Measurements from ENCODE around the gene GPR75.

Gene GPR75

DNA sequence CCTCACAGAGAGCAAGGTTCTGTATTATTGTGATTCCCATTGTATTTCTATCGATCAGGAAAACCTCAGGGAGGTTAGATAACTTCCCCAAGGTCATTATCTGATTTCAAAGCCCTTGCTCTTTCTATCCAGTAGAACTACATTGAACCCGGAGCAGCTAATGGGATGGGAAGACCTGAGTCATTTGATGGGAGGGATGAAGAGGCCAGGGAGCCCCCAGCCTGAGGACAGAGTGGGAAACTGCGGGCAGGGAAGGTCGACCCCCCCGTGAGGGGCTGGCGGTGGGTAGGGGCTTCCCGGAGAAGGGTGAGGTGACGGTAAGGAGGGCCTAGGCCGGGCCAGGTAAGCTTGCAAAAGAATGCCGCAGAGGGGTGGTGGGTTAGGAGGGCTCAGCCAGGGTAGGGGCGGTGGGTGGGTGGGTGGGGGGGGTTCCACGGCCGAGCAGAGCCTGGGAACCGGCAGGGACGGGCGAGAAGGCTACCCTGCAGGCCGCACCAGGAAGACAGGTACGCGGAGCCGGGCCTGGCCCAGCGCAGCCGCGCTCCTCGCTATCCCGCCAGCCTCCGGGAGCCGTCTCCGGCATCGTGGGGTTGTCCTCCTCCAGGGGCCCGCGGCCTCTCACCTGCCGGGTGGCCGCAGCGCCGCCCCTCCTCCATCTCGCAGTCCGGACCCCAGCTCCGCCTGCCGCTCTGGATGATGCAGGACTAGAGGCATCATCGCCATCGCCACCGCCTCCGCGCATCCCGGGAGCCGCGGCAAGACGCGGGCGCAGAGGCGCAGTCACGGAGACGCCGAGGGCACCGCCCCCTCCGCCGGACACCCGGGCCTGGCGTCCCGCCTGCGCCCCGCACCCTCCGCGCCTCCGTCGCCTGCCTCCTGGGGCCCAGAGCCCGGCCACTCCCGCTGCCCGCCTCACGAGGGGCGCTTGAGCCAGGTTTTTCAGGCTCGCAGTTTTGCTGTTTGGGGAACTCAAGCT, at the start of gene GPR75:
Gene GPR75 (minus strand): TSS at position 762 of the 976 bp plus-strand sequence. CDS start 5,211 bp downstream, outside the sequence.
- DNase-seq (ENCODE audit: low read depth in 2 of 2) = no peak

DNA sequence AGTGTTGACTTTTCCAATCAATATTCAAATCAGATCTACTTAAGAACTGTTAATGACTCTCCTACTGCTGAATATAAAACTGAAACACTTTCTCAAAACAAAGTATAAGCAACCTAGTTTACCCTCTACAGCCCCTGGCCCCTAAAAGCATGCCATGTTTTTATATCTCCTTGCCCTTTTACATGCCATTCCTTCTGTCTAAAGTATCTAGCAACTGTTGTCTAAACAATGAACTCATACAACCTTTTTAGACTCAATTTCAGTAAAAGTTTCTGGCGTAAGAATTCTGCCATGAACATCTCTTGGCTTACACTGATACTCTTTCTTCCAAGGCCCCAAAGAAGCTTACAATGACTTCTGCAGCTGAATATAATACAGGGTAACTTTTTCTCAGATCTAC, 47.8 kb upstream of the GPR75 start:
- DNase-seq (ENCODE audit: low read depth in 2 of 2) = no peak

DNA sequence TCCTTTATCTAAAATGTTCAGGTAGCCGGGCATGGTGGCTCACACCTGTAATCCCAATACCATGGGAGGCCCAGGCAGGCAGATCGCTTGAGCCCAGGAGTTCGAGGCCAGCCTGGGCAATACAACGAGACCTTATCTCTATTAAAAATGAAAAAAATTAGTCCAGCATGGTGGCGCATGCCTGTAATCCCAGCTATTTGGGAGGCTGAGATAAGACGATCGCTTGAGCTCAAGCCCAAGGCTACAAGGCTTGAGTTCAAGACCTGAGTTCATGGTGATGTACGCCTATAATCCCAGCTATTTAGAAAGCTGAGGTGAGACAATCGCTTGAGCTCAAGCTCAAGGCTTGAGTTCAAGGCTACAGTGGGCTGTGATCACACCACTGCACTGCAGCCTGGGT, 45.6 kb upstream of the GPR75 start:
- no peak for DNase-seq (ENCODE audit: low read depth in 2 of 2)

DNA sequence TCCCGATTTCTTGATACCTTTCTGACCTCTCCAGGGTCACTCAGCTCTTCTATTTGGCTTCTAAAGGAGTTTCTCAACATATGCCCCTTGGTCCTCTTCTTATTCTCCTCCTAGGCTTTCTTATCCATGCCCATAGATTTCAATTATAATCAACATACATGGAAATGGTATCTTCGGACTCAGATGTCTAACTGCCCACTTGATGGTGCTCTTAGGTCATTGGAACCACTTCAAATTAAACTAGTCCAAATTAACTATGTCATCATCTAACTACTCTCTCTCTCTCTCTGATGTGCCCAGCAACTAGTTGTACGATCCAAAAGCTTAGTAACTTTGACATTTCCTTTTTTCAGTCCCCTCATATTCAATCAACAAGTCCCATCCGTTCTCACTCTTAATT, 43.2 kb upstream of the GPR75 start:
- no peak for DNase-seq (ENCODE audit: low read depth in 2 of 2)

DNA sequence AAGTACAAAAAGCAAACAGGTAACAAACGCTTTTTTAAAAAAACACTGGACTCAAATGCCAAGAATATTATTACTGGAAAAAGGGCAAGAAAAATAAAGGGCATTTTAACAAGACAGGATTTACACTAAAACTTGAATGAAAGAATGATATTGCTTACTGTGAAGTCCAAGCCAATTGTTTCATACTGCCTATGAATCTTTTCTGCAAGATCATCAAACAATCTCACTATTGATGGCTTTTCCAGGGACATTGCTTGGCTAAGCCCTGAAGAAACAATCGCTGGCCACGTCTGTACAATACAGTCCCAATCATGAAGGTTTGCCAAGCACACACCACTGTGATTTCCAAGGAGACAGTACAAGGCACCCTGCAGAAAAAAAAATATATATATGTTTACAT, 41.4 kb upstream of the GPR75 start:
- DNase-seq (ENCODE audit: low read depth in 2 of 2) = no peak

DNA sequence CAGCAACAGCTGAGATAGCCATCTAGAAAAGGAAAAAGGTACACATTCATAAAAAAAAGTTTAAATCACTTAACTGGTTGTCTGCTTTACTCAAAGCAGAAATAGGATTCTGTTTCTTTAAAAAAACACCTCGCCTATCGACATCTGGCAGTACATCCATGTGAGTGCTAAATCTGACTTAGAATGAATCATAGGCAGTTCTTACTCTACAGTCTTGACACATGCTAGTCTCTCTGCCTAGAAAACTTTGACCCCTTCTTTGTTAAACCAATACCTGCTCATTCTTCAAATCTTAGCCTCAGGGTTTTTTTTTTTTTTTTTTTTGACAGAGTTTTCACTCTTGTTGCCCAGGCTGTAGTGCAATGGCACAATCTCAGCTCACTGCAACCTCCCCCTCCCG, 37.1 kb upstream of the GPR75 start:
- DNase-seq (ENCODE audit: low read depth in 2 of 2) = no peak

DNA sequence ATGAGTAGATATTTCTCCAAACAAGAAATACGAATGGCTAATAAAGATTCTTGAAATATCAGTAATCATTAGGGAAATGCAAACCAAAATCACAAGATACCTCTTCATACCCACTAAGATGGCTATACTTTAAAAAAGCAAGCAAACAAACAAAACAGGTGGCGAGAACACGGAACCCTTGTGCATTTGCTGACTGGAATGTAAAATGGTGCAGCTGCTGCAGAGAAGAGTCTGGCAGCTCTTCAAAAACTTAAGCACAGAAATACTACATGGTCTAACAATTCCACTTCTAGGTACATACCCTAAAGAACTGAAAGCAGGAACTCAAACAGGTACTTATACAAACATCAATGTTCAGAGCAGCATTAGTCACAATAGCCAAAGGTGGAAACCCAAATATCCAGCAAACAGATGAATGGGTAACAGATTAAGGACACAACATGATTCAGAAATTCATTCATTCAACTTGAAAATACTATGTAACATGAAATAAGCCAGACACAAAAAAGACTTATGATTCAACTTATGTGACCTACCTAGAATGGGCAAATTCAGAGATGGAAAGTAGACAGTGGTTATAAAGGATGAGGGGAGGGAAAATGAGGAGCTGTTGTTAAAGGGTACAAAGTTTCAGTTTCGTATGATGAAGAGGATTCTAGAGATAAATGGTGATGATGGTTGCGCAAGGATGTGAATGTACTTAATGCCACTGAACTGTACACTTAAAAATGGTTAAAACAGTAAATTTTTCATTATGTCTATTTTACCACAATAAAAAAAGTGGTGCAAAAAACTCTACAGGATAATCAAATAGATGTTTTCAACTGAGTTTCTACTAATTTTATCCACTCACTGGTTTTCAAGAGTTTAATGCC, 26.9 kb upstream of the GPR75 start:
- DNase-seq (ENCODE audit: low read depth in 2 of 2) = no peak

DNA sequence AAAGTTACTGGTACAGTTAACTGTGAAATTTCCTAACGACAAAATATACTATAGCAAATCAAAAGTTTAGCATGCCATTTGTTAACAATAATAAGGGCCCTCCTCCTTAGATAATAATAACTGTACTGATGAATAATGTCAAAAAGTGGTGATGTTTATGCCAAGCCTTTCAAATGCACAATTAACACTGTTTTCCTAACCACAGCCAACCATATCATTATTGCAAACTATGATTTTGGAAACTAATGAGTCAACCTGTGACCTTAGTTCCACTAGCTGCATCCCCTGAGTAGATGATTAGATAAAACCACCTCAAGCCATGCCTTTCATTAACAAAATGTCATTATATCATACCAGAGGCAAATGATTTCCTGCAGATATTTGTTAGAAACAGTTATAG, 25.1 kb upstream of the GPR75 start:
- no peak for DNase-seq (ENCODE audit: low read depth in 2 of 2)

DNA sequence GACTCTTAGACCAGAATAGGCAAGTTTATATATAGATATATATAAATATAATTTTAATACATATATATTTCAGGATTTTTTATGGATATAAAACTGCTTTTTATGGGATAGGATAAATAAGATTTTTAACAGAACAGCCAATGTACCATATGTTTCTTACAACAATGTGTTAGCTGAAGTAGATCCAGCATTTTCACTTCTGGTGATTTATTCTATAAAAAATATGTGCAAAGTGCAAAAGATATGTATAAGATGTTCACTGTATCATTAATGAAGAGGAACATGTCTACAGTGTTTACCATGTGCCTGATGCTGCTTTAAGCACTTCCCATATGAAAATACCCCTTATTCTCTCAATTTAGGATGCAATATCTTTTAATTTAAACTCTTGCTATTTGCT, 22.2 kb upstream of the GPR75 start:
- no peak for DNase-seq (ENCODE audit: low read depth in 2 of 2)

DNA sequence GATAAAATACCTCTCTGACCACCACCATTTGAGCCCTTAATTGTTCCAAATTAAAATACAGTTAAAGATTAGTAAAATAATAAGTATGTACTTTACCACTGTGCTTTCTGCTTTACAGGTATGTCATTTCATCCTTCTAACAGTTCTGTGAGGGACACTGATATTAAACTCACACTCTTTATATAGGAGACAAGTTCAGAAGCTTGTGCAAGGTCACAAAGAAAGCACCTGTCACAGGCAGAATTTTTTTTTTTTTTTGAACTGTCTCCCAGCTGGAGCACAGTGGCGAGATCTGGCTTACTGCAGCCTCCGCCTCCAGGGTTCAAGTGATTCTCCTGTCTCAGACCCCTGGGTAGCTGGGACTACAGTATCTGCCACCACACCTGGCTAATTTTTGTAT, 21.6 kb upstream of the GPR75 start:
- DNase-seq (ENCODE audit: low read depth in 2 of 2) = no peak

DNA sequence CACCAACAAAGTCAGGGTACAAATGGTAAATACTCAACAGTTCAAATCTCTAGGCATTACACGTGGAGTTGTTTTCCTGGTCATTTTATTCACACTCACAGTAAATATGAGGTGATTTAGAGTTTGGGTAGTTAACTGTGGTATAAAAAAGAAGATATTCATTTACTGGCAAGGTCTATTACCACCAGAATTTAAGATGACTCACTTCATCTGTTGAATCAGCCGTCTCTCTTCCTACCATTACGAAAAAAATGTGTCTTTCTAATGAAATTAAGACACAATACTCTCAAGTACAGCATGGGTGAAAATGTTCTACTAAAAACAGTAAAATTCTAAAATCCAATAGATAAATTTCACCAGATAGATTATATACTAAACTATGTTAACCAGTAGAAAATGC, 21.0 kb upstream of the GPR75 start:
- DNase-seq (ENCODE audit: low read depth in 2 of 2) = no peak

DNA sequence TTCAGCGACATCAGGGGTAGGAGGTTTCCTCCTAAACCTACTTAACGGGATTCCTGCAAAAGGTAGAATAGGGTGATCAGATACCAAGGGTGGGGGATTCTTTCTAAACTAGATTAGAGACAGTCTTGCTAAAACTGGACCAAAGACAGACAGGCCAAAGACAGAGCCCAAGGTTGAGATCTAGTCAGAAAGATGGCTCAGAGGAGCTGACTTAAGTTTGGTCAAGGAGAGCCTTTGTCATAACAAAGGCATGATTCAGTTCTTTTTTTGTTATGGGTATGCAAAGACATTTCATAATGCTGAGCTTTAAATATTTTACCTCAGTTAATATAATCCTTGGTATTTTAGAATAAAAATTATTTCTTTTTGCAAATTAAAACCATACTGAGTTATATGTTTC, 17.8 kb upstream of the GPR75 start:
- no peak for DNase-seq (ENCODE audit: low read depth in 2 of 2)

DNA sequence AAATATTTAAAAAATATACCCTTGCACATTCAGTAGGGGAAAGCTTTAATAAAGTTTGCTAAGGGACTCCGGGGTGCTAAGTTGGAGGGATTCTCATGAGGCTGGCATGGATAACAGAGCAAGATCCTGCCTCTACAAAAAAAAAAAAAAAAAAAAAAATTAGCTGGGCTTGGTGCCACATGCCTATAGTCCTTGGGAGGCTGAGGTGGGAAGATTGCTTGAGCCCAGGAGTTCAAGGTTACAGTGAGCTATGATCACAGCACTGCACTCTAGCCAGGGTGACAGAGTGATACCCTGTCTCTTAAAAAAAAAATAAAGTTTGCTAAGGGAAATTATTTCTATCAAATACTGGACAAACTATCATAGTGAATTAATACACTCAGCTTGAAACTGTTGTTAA, 17.3 kb upstream of the GPR75 start:
- DNase-seq (ENCODE audit: low read depth in 2 of 2) = no peak

DNA sequence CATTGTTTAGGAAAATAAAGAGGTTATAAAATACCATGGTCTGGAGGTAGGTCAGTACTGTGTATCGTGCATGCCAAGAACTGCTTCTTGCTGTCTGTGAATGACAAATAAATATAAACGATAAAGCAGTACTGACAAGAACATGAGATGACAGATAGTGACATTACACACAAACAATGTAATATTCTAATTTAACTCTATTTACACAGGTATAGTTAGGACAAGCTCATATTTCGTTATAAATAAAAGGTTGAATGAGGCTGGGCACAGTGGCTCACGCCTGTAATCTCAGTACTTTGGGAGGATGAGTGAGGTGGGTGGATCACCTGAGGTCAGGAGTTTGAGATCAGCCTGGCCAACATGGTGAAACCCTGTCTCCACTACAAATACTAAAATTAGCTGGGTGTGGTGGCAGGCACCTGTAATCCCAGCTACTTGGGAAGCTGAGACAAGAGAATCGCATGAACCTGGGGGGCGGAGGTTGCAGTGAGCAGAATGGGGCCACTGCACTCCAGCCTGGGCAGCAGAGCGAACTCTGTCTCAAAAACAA, 14.7 kb upstream of the GPR75 start:
- DNase-seq (ENCODE audit: low read depth in 2 of 2) = no peak

DNA sequence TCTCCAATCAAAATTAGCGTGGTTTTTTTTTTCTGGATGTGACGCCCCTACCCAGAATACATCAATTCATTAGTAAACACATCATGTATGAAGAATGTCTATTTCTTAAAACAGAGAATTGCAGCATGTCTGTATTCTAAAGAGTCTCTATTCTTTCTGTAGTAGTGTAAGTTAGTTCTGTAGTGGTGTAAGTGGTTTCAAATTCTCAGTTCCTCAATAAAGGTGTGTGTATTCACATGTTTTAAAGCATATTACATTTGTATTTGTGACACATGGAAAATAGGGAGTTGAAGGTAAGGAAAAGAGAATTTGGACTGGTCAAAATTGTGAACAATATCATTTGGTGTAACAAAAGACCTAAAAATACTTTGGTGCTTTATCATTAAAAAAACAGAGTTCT, 8.0 kb upstream of the GPR75 start:
- no peak for DNase-seq (ENCODE audit: low read depth in 2 of 2)

DNA sequence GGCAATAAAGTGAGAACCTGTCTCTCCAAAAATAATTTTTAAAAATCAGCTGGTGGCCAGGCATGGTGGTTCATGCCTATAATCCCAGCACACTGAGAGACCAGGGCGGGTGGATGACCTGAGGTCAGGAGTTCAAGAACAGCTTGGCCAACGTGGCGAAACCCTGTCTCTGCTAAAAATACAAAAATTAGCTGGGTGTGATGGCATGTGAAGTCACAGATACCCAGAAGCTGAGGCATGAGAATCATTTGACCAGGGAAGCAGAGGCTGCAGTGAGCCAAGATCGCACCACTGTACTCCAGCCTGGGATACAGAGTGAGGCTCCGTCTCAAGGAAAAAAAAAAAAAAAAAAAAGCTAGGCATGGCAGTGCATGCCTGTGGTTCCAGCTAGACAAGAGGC, 7.4 kb upstream of the GPR75 start:
- DNase-seq (ENCODE audit: low read depth in 2 of 2) = no peak

DNA sequence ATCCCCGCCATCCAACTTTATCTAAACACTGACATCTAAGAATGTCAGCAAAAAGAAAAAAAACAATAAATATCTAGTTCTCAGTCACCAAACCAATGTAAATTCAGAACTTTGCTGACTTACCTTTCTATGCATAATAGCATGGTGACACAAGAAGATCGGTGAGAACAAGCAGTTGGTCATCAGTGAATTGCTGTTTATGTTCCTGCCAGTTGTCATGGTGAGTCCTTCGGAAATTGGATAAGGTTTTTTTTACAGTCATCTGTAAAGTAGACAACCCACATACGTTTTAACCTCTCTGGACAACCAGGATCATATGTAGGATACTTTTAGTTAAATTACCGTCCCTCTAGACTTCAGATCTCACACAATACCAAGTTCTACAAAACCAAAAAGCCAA, 6.2 kb upstream of the GPR75 start:
- DNase-seq (ENCODE audit: low read depth in 2 of 2) = no peak

DNA sequence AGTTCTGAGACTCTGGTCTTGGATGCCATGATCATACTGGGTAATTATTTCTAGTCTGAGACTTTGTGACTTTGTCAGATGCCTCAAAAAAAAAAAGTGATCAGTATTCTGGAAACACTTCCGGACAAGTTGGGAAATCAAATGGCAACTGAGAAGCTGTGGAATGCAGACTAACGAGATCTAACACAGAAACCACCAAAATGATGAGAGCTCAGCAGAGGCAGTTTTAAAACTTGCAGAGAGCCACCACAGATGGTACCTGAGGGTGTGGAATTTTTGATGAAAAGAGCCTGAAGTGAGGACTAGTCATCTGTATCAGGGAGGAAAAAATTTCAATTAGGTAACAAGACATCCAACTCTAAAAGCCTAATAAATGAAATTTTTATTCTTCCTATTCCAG, 5.5 kb upstream of the GPR75 start:
- no peak for DNase-seq (ENCODE audit: low read depth in 2 of 2)

DNA sequence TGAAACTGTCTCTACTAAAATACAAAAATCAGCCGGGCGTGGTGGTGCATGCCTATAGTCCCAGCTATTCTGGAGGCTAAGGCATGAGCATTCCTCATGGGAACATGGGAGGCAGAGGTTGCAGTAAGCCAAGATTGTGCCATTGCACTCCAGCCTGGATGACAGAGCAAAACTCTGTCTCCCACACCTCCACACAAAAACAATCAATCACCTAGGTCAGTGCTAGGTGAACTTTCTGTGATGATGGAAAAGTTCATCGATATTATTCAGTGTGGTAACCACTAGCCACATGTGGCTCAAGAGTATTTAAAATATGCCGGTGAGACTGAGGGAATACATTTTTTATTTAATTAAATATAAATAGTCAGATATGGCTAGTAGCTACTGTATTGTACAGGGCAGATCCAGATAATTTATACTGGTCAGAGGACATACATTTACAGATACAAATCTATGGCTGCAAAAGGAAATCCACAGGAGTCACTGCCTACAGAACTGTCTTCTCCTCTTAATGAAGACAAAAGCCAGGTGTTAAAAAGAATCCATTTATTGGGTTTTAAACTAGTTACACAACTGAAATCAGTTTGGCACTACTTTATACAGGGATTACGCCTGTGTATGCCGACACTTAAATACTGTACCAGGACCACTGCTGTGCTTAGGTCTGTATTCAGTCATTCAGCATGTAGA, 3.9 kb upstream of the GPR75 start:
- DNase-seq (ENCODE audit: low read depth in 2 of 2) = no peak

DNA sequence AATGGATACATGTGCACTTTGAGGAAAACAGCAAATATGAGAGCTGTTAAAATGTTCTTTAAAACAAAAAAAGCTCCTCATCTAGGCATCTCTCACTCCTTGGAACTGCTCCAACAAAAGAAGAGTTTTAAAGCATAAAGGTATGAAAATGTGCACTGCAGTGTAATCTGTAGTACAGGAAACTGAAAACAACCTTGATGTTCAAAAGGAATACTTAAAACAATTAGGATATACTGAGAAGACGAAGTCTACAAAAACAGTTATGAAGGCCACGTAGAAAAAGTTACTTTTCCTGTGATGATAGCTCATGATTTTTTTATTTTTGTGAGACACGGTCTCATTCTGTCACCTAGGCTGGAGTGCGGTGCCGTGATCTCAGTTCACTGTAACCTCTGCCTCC, 2.1 kb upstream of the GPR75 start:
- no peak for DNase-seq (ENCODE audit: low read depth in 2 of 2)

DNA sequence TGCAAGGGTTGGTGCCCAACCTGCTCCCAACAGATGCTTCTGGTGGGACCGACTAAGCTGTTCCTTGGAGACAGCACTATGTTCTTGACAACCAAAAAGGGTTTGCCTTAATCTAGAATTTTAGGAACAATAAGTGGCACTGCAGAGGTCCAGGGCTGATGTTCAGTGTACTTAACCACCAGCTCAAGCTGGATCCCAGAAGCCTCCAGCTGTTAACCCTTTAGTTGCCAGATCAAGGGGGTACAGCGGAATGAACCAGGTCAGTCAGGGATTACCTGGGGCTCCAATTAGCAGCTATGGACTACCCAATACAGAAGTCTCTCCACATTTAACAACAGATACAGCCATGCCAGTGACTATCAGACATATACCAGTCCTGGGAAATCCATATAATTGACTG, 3.5 kb downstream of the GPR75 start:
- DNase-seq (ENCODE audit: low read depth in 2 of 2) = no peak

DNA sequence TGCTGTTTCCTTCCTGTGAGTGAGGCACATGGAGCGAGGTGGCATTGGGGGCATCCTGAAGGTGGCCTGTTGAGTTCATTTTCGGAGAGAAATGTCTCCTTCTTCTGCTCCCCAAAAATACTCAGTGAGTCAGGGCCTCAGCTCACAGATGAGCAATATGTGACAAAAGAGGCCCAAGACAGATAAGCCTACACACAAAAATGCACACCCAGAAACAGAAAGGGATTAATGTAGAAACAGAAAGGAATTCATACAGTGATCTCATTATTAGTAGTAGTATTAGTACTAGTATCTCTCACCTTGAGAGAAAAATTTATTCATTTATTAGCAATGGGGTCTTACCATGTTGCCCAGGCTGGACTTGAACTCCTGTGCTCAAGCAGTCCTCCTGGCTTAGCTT, 5.1 kb downstream of the GPR75 start:
- no peak for DNase-seq (ENCODE audit: low read depth in 2 of 2)

Measured in stimulated activated CD8-positive, alpha-beta memory T cell treated with anti-CD3 and anti-CD28 coated beads, Interleukin-2, amount 100 ng/mL, for 1 hour (primary cell).